Prostate gland (tissue), 2 donors: Measurements from ENCODE around the gene C2CD4C. TPM values are rescaled to one million over a fixed set of nuclear protein-coding genes. Genes with fewer than 3 reads are reported as not detected.
"Not testable (repeated sequence)": the region's sequence is repeated elsewhere in the genome, so short reads cannot be mapped to it uniquely, and the experiment has no call there.

Experiments
- DNase-seq: peaks from one replicate; pipeline ENCODE4 v3.0.0-alpha.2; 2019; ENCODE audit warnings: low spot score
- H3K27ac ChIP-seq, 2 donors: fragments of 200-600 bp; sonication (generic); 2 replicates each; pipeline ENCODE4 v1.5.1; 2017 to 2019
- H3K27me3 ChIP-seq: fragments of 200-600 bp; sonication (generic); replicated peaks from 2 replicates; pipeline ENCODE4 v1.5.1; 2019; ENCODE audit not compliant: insufficient read depth
- H3K36me3 ChIP-seq, 2 donors: fragments of 200-600 bp; sonication (generic); 1 replicate in 1 of 2; 2 replicates in 1 of 2; pipeline versions ENCODE4 v1.5.1 to v1.8.1; 2017 to 2019
- H3K4me1 ChIP-seq: fragments of 200-600 bp; sonication (generic); replicated peaks from 2 replicates; pipeline ENCODE4 v1.5.1; 2019
- H3K4me3 ChIP-seq, 2 donors: fragments of 200-600 bp; sonication (generic); 2 replicates each; pipeline ENCODE4 v1.5.1; 2017 to 2019
- H3K9me3 ChIP-seq: fragments of 200-600 bp; sonication (generic); 2 replicates; pipeline ENCODE4 v1.5.1; 2017
- POLR2A ChIP-seq: fragments of 450-650 bp; IDR thresholded peaks from one replicate; pipeline ENCODE4 v1.6.1; 2016; ENCODE audit warnings: antibody characterized with exemption, mild to moderate bottlenecking
- POLR2AphosphoS5 ChIP-seq: sonication (generic); formaldehyde crosslinking; IDR thresholded peaks from one replicate; pipeline ENCODE4 v1.6.1; 2017; ENCODE audit warnings: antibody characterized with exemption
- WGBS: methylation state at CpG from one replicate; pipeline ENCODE4 v1.1.5; 2018; 5-methylcytosine and 5-hydroxymethylcytosine counted together
- intact Hi-C: fragments of 100-400 bp; cut with DNase I; formaldehyde crosslinking; loops from one replicate; pipeline ENCODE4 v1.14.2; 2022
- total RNA-seq, 2 donors: library from RNA; depleted of rRNA; stranded (reverse); fragments of >200 nt; gene quantifications; one replicate each; pipeline ENCODE4 v1.1.0, GENCODE V29; 2016
- TF ChIP-seq, protein P1 (sequence below), 4 experiments: fragments of 200-600 bp in 2 of 4; fragments of 450-650 bp in 2 of 4; sonication (generic) in 2 of 4; IDR thresholded peaks; 1 replicate in 3 of 4; 2 replicates in 1 of 4; pipeline ENCODE4 v1.5.1; 2016 to 2019; ENCODE audit warnings: antibody characterized with exemption in 4 of 4, mild to moderate bottlenecking in 2 of 4, moderate library complexity in 2 of 4

C2CD4C gene
- total RNA-seq, 2 donors from 2014 or later, result 0.59 to 3.1 TPM

DNA sequence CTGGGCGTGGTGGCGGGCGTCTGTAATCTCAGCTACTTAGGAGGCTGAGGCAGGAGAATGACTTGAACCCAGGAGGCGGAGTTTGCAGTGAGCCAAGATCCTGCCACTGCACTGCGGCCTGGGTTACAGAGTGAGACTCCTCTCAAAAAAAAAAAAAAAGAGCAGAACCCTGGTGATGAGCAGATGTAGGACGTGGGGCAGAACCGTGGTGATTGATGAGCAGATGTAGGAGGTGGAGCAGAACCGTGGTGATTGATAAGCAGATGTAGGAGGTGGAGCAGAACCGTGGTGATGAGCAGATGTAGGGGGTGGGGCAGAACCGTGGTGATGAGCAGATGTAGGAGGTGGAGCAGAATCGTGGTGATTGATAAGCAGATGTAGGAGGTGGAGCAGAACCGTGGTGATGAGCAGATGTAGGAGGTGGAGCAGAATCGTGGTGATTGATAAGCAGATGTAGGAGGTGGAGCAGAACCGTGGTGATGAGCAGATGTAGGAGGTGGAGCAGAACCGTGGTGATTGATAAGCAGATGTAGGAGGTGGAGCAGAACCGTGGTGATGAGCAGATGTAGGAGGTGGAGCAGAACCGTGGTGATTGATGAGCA is 28.2 kb downstream of the C2CD4C start:
- H3K9me3 ChIP-seq, DNase-seq, H3K36me3 ChIP-seq, H3K4me3 ChIP-seq, H3K27ac ChIP-seq, H3K4me1 ChIP-seq, H3K27me3 ChIP-seq, intact Hi-C loops: not testable (repeated sequence)
- 90% methylated on average over 15 of the region's 17 CpGs for WGBS

DNA sequence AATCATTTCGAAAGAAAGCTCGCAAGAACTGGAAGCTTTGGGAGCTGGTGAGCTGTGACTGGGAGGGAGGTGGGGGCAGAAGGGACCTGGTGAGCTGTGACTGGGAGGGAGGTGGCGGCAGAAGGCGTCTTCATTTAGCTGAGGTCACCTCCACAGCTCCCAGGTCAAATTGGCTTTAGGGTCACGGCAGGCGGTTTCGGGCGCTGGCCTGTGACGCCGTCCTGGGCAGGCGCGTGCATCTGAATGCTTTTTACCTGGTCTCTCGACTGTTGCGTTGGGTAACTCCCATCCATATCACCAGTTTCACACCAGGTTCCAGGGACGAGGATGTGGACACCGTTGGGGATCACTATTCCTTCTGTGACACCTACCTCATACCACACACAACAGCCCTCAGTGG is 29.2 kb downstream of the C2CD4C start:
- WGBS, result 91% methylated on average over 16 of the region's 16 CpGs
- H3K27me3 ChIP-seq, result no peaks in the 10 kb centered on the region
- no peak for DNase-seq
- no peaks in the 10 kb centered on the region for H3K9me3 ChIP-seq
- no peak overlapping the region for H3K4me3 ChIP-seq
- no peaks in the 10 kb centered on the region for H3K4me1 ChIP-seq
- intact Hi-C loops, result no loop called here
- H3K27ac ChIP-seq, result no peak overlapping the region
- TF ChIP-seq POLR2AphosphoS5, result no peak
- TF ChIP-seq, protein P1, sequence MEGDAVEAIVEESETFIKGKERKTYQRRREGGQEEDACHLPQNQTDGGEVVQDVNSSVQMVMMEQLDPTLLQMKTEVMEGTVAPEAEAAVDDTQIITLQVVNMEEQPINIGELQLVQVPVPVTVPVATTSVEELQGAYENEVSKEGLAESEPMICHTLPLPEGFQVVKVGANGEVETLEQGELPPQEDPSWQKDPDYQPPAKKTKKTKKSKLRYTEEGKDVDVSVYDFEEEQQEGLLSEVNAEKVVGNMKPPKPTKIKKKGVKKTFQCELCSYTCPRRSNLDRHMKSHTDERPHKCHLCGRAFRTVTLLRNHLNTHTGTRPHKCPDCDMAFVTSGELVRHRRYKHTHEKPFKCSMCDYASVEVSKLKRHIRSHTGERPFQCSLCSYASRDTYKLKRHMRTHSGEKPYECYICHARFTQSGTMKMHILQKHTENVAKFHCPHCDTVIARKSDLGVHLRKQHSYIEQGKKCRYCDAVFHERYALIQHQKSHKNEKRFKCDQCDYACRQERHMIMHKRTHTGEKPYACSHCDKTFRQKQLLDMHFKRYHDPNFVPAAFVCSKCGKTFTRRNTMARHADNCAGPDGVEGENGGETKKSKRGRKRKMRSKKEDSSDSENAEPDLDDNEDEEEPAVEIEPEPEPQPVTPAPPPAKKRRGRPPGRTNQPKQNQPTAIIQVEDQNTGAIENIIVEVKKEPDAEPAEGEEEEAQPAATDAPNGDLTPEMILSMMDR (IDR thresholded peaks at IDR 0.05), result no peak
- H3K36me3 ChIP-seq, result no peaks in the 10 kb centered on the region

DNA sequence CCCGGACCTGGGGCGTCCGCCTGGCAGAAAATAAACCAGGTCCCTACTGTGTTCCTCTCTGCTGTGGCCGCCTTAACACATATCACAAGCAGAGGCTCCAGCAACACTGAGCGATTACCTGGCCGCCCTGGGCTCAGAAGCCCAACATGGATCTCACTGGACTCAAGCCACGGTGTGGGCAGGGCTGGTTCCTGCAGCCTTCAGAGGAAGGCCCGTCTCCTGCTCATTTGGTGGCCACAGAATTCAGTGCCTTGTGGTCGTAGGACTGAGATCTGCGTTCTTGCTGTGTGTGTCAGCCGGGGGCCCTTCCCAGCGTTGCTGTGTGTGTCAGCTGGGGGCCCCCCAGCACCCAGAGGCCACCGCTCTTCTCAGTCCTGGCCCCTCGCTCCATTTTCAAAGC is 30.2 kb downstream of the C2CD4C start:
- TF ChIP-seq POLR2AphosphoS5 (no peak), POLR2A (no peak)
- TF ChIP-seq, protein P1 (IDR thresholded peaks at IDR 0.05), result no peak
- Histone ChIP-seq H3K36me3 (no peaks in the 10 kb centered on the region), H3K9me3 (no peaks in the 10 kb centered on the region), H3K27me3 (no peaks in the 10 kb centered on the region), H3K27ac (no peak overlapping the region), H3K4me3 (no peak overlapping the region), H3K4me1 (no peaks in the 10 kb centered on the region)
- intact Hi-C loops, result no loop called here
- 78% methylated on average over 14 of the region's 14 CpGs for WGBS
- DNase-seq, result no peak

DNA sequence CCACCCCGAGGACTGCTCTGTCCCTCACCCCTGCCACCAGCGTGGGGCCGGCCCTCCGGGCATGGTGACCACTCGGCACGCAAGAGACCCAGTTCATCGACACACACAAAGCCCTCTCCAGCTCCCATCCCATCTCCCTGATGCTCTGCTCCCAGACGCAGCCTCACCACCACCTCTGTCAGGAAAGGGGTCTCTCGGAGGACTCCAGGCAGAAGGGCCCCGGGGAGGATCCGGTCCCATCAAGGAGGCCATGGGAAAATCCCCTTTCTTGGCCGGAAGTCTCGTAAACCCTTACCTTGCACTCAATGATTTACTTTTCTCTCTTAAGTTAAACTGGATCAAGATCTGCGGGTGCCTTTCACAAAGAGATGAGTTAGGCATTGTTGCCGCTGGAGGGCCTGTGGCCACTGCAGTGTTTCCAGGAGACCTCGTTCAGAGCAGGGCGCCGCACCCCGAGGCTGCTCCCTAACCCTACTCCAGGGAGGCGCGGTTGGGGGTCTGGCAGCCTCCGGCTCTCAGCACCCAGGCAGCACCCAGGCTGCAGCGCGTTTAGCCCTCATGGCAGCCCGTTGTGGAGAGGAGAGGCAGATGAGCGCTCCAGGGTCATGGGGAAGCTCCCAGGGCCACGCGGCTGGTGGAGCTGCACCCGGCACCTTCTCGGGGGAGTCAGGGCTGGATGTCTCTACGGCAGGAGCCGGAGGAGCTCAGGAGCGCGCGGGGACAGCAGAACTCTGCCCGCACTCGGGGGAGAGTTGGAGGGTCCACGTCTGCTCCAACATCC is 31.0 kb downstream of the C2CD4C start:
- WGBS, result 50% methylated on average over 32 of the region's 38 CpGs
- no peak overlapping the region for H3K4me3 ChIP-seq
- no peaks in the 10 kb centered on the region for H3K36me3 ChIP-seq
- peak; percentile 49 for TF ChIP-seq POLR2AphosphoS5
- TF ChIP-seq POLR2A, result no peak
- TF ChIP-seq, protein P1 (IDR thresholded peaks at IDR 0.05), result peak in 1 of 4 experiments; percentile 23
- no peak overlapping the region for H3K27ac ChIP-seq
- DNase-seq, result peak; percentile 28
- no peaks in the 10 kb centered on the region for H3K9me3 ChIP-seq
- H3K4me1 ChIP-seq, result no peaks in the 10 kb centered on the region
- intact Hi-C loops, result no loop called here
- H3K27me3 ChIP-seq, result no peaks in the 10 kb centered on the region

DNA sequence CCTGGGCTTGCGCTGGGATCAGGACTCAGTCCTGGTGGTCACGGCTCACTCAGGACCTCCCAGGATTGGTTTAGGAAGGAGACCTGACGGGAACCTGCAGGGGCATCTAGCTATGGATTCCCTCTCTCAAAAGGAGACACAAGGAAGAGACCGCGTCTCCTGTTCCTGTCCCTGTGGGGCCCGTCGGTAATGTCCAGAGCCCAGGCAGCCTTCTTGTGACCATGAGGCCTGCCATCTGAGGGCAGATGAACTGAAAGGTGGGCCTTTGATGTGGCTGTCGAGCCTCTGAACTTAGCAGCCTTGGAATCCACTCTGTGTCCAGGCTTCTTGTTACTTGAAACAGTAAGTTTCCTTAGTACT is 32.9 kb downstream of the C2CD4C start:
- no peak overlapping the region for H3K27ac ChIP-seq
- no peaks in the 10 kb centered on the region for H3K9me3 ChIP-seq
- peaks cover 6% of the 10 kb centered on the region for H3K4me1 ChIP-seq
- no peak for DNase-seq
- 90% methylated on average over 8 of the region's 8 CpGs for WGBS
- no peaks in the 10 kb centered on the region for H3K27me3 ChIP-seq
- no peak overlapping the region for H3K4me3 ChIP-seq
- intact Hi-C loops, result no loop called here
- TF ChIP-seq POLR2A (no peak), POLR2AphosphoS5 (no peak)
- TF ChIP-seq, protein P1 (IDR thresholded peaks at IDR 0.05), result no peak
- no peaks in the 10 kb centered on the region for H3K36me3 ChIP-seq
